Renal cortical epithelial cell (primary cell): ENCODE results near the gene FUT1. TPM values are rescaled to one million over a fixed set of nuclear protein-coding genes. Genes with fewer than 3 reads are reported as not detected.
"Not testable (repeated sequence)": the region's sequence is repeated elsewhere in the genome, so short reads cannot be mapped to it uniquely, and the experiment has no call there.

Experiments used
- DNase-seq: peaks from one replicate; pipeline ENCODE4 v3.0.0-alpha.2; 2011; ENCODE audit warnings: low read depth
- total RNA-seq: library from RNA; depleted of rRNA; stranded (reverse); fragments of >200 nt; gene quantifications from 2 replicates; pipeline ENCODE4 v1.2.3, GENCODE V29; 2014

The FUT1 gene
- total RNA-seq, 1 donor from 2014 or later, result 0.05 TPM

- DNase-seq, result not testable (repeated sequence)
Observed at GRCh38 chr19:48718106-48718505, 34.3 kb downstream of the FUT1 start.

DNA sequence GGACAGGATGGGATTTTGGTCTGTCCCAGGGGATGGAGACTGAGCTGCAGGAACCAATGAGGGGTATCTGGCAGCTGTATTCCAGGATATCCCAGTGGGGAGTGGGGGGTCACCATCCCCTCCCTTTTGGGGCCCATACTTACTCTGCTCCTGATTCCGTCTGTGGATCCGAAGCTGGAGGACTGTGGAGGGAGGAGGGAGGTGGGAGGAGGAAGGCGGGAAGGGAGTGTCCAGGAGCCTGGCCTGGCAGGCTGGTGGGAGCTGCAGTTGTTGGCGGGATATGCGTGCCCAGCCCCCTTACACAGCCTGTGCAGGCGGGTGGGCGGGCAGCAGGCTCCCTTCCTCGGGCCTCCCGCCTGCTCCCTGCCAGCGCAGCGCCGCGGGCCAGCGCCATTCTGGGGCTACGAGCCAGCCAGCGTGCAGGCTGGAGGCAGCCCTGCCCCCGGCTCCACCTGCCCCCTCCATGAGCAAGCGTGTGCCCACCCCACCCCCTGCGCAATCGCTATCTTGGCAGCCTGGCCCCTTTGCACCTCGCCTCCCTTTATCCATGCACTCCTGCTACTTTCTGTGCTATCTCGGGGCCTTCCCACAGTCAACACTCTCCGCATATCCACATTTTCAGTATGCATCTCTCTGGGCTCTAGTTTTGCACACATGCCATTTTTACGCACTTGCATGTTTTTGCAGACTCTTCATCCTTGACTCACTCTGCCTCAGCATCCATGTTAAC lies 35.7 kb downstream of the FUT1 start:
- no peak for DNase-seq

DNA sequence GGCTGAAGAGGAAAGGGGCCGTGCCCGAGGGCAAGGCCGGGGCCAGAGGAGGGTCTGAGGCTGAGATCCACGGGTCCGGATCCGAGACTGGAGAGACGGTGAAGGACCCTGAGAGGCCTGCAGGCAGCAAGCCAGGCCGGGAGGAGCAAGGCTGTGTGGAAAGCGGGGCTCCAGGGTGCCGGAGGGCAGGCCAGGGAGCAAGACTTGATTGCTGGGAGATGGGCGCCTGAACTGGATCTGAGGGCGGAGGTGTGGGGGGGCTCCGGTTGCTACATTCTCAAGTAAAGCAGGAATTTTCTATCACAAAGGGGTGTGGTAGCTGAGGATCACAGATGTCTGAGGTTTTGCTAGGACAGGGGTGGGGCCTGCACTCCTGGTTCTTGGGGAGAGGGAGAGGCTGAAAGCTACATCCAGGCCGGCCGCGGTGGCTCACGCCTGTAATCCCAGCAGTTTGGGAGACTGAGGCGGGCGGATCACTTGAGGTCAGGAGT lies 36.7 kb downstream of the FUT1 start:
- no peak for DNase-seq

DNA sequence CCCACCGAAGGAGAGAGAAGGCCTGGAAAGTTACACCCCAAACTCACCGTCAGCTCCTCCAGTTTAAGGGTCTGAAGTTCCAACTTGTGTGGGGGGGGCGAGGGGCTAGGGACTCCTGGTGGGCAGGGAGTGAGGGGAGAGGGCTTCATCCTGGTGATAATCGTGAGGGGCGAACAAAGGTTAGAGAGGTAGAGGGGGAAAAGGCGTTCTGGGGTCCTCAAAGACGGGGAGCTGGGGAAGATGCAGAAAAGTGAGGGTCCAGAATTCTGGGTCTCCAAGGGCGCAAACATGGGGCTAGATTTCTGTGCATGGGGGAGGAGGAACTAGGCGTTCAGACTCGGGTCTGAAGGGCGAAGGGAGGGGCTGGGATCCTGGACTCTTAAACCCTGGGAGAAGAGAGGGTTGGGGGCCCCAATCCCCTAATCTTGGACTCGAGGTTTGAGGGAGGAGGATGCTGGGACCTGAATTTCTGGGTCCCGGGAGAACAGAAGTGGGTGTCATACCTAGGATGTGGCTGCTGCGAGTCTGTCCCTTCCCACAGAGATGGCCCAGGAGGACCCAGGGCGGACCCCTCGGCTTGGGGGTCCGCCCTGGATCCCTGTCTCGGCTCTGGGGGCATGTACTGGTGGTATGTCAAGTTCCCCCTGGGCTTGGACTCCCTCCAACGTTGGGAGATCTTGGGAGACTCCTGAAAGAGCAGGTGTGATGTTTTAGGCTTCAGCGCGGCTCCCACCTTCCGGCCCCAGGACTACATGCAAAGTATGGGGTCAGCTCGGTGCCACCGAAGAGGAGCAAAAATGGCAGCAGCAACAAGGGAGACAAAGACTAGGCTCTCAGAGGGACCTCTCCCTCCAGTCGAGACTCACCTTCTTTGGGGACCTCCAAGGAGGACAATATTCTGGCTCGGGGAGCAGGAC lies 37.4 kb downstream of the FUT1 start:
- no peak for DNase-seq

DNA sequence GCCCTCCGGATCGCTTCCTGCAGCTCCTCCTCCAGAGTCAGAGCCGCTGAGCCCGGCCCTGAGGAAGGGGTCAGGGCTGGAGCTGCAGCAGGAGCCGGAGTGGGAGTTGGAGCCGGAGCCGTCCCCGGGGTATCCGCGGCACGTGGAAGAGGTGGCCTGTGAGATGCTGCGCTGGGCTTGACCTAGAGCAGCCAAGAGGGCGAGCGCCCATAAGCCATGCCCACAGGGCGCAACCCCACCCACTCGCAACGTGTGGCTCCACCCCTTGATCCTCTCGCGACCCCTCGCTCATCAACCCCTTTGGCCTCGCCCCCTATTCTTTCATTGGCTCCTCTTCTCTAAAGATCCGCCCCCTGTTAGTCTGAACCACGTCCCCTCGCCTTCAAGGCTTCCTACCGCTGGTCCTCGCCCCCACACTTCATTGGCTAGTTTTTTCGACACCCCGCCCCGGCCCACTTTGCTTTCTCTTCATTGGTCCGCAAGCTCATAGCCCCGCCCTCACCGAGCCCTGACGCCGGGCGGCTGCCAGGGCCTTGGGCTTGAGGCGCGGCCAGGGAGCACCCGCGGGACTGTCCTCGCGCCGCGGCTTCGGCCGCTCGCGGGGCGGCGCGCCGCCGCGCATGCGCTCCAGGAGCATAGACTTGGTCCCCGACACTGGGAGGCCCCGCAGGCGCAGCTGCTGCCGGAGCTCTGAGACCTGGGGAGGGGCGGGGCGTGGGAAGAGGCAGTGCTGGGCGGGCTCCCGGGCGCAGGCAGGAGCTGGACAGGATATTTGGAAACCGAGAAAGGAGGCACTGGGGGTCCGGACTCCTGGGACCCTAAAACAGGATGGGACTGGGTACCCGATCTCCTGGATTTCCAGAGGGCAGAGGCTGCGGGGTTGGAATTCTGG lies 38.3 kb downstream of the FUT1 start:
- DNase-seq, result peak; percentile 98

DNA sequence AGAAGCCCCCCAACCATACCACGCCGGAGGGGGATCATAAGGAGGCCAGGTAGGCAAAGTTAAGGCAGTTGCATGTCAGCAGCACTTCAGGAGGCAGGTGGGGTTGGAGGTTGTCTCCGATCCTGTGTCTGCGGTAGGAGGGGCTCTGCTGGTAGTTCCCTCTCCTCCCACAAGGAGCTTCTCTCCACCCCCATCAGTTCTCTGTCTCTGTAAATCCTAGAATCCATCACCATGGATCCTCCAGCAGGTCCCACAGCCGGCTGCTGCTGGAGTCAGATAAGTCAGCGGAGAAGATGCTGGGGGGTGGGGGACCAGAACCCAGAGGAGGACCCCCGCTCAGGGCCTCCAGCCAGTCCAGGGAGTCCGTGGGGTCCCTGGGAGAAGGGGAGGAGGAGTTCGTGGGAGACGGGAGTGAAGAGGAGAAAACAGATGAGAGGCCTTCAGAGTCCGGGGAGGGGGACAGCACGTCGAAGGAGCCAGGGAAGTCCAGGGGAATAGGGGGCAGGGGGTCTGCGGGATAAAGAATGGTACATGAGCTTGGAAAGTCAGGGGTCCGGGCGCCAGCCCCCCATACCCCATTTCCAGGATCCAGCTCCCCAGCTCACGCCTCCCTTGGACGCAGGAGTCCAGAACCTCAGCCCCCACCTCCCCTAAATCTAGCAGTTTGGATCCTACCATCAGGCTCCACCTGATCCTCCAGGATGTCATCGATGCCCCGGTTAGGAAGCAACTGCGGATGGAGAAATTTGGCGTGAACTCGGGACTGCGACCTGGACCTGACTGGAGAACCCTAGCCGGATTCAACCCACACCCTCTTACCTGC lies 39.2 kb downstream of the FUT1 start:
- DNase-seq, result peak; percentile 15

- no peak for DNase-seq
Observed at GRCh38 chr19:48711106-48711662, 41.3 kb downstream of the FUT1 start.

- DNase-seq, result no peak
Observed at GRCh38 chr19:48708471-48708870, 44.0 kb downstream of the FUT1 start.

DNA sequence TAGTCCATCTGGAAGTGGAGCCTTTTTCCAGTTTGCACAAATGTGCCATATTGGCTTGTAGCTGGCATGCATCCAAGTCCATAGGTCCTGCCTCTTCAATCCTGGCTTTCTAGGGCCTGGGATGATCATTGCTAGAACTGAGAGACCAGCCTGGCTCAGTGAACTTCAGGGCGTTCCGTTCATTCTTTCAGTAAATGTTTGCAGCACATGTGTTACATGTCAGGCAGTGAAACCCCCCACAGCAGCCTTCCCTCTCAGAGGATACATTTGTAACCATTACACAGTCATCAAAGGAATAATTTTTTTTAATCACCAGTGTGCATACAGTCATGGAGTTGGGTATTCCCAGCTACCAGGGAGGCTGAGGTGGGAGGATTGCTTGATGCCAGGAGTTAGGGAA lies 47.0 kb downstream of the FUT1 start:
- DNase-seq, result no peak

GRCh38 chr19:48703316-48703715 lies 49.1 kb downstream of the FUT1 start:
- no peak for DNase-seq

DNA sequence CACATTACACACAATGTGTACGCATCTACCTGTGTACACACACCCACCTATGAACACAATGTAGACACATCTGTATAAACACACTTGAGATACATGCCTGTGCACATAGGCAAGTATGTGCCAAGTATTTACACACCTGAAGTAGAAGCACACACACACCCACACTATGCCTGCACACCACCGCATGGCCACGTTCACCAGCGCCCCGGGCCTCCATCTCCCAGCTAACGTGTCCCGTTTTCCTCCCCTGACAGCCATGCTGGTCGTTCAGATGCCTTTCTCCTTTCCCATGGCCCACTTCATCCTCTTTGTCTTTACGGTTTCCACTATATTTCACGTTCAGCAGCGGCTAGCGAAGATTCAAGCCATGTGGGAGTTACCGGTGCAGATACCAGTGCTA lies 49.7 kb downstream of the FUT1 start:
- no peak for DNase-seq

- DNase-seq, result peak; percentile 53
Observed at GRCh38 chr19:48698046-48698445, 54.4 kb downstream of the FUT1 start.

Other genes with a start within 250 kb of the FUT1 start
- gene LMTK3, start 240.8 kb downstream of the FUT1 start, total RNA-seq, result 1.1 and 1.2 TPM in 2 replicates
- not detected in 2 replicates for gene SULT2B1, start 200.5 kb downstream of the FUT1 start, total RNA-seq
- not detected in 2 replicates for gene SPACA4, start 145.9 kb downstream of the FUT1 start, total RNA-seq
- 0.17 TPM in 1 of 2 replicates, not detected in the other for gene FAM83E, start 137.6 kb downstream of the FUT1 start, total RNA-seq
- 591 and 1,820 TPM in 2 replicates for gene RPL18, start 133.5 kb downstream of the FUT1 start, total RNA-seq
- gene SPHK2, start 133.1 kb downstream of the FUT1 start, total RNA-seq, result 9.1 and 9.9 TPM in 2 replicates
- 0.52 and 2.3 TPM in 2 replicates for gene DBP, start 115.3 kb downstream of the FUT1 start, total RNA-seq
- gene CA11, start 106.5 kb downstream of the FUT1 start, total RNA-seq, result 0.35 and 3.3 TPM in 2 replicates
- 0.40 TPM in 1 of 2 replicates, not detected in the other for gene NTN5, start 79.6 kb downstream of the FUT1 start, total RNA-seq
- gene FUT2, start 56.7 kb downstream of the FUT1 start, total RNA-seq, result 0.25 and 1.9 TPM in 2 replicates
- gene MAMSTR, start 32.9 kb downstream of the FUT1 start, total RNA-seq, result 0.25 and 0.87 TPM in 2 replicates
- gene RASIP1, start 12.0 kb downstream of the FUT1 start, total RNA-seq, result 0.50 and 0.69 TPM in 2 replicates
- not detected in 2 replicates for gene IZUMO1, start 5.7 kb downstream of the FUT1 start, total RNA-seq
- gene FGF21, start 2.9 kb upstream of the FUT1 start, total RNA-seq, result not detected in 2 replicates
- gene BCAT2, start 58.4 kb upstream of the FUT1 start, total RNA-seq, result 27.2 and 37.3 TPM in 2 replicates
- gene HSD17B14, start 83.8 kb upstream of the FUT1 start, total RNA-seq, result 0.60 and 1.7 TPM in 2 replicates
- gene PLEKHA4, start 116.0 kb upstream of the FUT1 start, total RNA-seq, result 6.8 and 14.4 TPM in 2 replicates
- gene PPP1R15A, start 119.8 kb upstream of the FUT1 start, total RNA-seq, result 28.1 and 29.9 TPM in 2 replicates
- 0.10 TPM in 1 of 2 replicates, not detected in the other for gene TULP2, start 146.1 kb upstream of the FUT1 start, total RNA-seq
- 100 and 287 TPM in 2 replicates for gene NUCB1, start 147.7 kb upstream of the FUT1 start, total RNA-seq
- gene DHDH, start 181.1 kb upstream of the FUT1 start, total RNA-seq, result 0.10 and 1.7 TPM in 2 replicates
- 101 and 135 TPM in 2 replicates for gene BAX, start 202.2 kb upstream of the FUT1 start, total RNA-seq
- 1,420 and 1,436 TPM in 2 replicates for gene FTL, start 212.7 kb upstream of the FUT1 start, total RNA-seq
- 42.9 and 72.1 TPM in 2 replicates for gene GYS1, start 240.7 kb upstream of the FUT1 start, total RNA-seq
- 170 and 313 TPM in 2 replicates for gene RUVBL2, start 241.2 kb upstream of the FUT1 start, total RNA-seq